ENCODE measurements around the gene SLC22A7.

Gene SLC22A7

GRCh38 chr6:43297644-43298564 lies at the start of gene SLC22A7:
SLC22A7 (plus strand) TSS chr6:43298260; CDS start chr6:43298359, 99 bp downstream.
- no peak for DNase-seq (ENCODE audit: low read depth)

GRCh38 chr6:43248791-43249190 lies 49.3 kb upstream of the SLC22A7 start:
- no peak for DNase-seq (ENCODE audit: low read depth)

GRCh38 chr6:43250992-43251373 lies 47.1 kb upstream of the SLC22A7 start:
- DNase-seq (ENCODE audit: low read depth), result no peak

GRCh38 chr6:43253401-43253800 lies 44.7 kb upstream of the SLC22A7 start:
- no peak for DNase-seq (ENCODE audit: low read depth)

- DNase-seq (ENCODE audit: low read depth), result no peak
These were observed 43.8 kb upstream of the SLC22A7 start for GRCh38 chr6:43254138-43254817.

- no peak for DNase-seq (ENCODE audit: low read depth)
These were observed 43.2 kb upstream of the SLC22A7 start for GRCh38 chr6:43254846-43255245.

GRCh38 chr6:43255408-43256054 lies 42.5 kb upstream of the SLC22A7 start:
- DNase-seq (ENCODE audit: low read depth), result no peak

GRCh38 chr6:43256670-43257366 lies 41.2 kb upstream of the SLC22A7 start:
- DNase-seq (ENCODE audit: low read depth), result no peak

- no peak for DNase-seq (ENCODE audit: low read depth)
These were observed 40.5 kb upstream of the SLC22A7 start for GRCh38 chr6:43257367-43258145.

GRCh38 chr6:43258180-43258579 lies 39.9 kb upstream of the SLC22A7 start:
- DNase-seq (ENCODE audit: low read depth), result no peak

- DNase-seq (ENCODE audit: low read depth), result no peak
These were observed 39.0 kb upstream of the SLC22A7 start for GRCh38 chr6:43258807-43259686.

- no peak for DNase-seq (ENCODE audit: low read depth)
These were observed 37.3 kb upstream of the SLC22A7 start for GRCh38 chr6:43260791-43261190.

- no peak for DNase-seq (ENCODE audit: low read depth)
These were observed 36.9 kb upstream of the SLC22A7 start for GRCh38 chr6:43261198-43261597.

GRCh38 chr6:43262000-43262779 lies 35.9 kb upstream of the SLC22A7 start:
- DNase-seq (ENCODE audit: low read depth), result no peak

- no peak for DNase-seq (ENCODE audit: low read depth)
These were observed 35.2 kb upstream of the SLC22A7 start for GRCh38 chr6:43262780-43263313.

- DNase-seq (ENCODE audit: low read depth), result peak; percentile 53
These were observed 34.5 kb upstream of the SLC22A7 start for GRCh38 chr6:43263314-43264178.

GRCh38 chr6:43264599-43265145 lies 33.4 kb upstream of the SLC22A7 start:
- no peak for DNase-seq (ENCODE audit: low read depth)

- DNase-seq (ENCODE audit: low read depth), result no peak
These were observed 32.5 kb upstream of the SLC22A7 start for GRCh38 chr6:43265564-43265963.

Data from activated T-helper 9 cell treated with anti-CD3 and anti-CD28 coated beads, Interleukin-2, amount 50 U/mL, for 16 hours (primary cell).